ENCODE results near the gene VWCE. TPM values are rescaled to one million over a fixed set of nuclear protein-coding genes. Genes with fewer than 3 reads are reported as not detected.
A peak's percentile ranks its signal among the peaks of the same experiment; 100 is the strongest.
"Not testable (repeated sequence)": the region's sequence is repeated elsewhere in the genome, so short reads cannot be mapped to it uniquely, and the experiment has no call there.

VWCE gene
- total RNA-seq, 1 donor from 2014 or later: 25.3 TPM

DNA sequence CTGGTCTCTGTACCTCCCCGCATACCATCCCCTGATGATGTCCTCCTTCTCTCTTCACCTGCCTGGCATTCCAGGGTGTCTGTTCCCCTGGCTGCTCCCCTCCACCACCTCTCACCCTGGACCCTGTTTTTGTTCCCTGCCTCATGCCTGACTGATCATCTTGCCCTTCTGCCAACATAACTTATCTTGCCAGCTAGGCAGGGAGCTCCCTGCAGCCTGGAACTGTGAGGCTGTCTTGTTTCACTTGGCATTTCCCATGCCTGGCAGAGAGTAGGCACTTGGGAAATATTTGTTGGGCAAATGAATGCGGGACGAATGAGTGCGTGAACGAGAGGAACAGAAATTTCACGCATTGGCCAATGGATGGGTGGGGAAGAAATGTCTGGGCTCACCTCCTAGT is 65.7 kb downstream of the VWCE start:
- DNase-seq (ENCODE audit: low spot score); H3K27me3 Mint-ChIP-seq (ENCODE audit: unreplicated experiment); H3K36me3 Mint-ChIP-seq (ENCODE audit: low read depth, unreplicated experiment); H3K9me3 Mint-ChIP-seq (ENCODE audit: unreplicated experiment); H3K27ac Mint-ChIP-seq (ENCODE audit: unreplicated experiment); H3K4me1 Mint-ChIP-seq (ENCODE audit: unreplicated experiment); H3K4me3 Mint-ChIP-seq (ENCODE audit: unreplicated experiment): not testable (repeated sequence)

DNA sequence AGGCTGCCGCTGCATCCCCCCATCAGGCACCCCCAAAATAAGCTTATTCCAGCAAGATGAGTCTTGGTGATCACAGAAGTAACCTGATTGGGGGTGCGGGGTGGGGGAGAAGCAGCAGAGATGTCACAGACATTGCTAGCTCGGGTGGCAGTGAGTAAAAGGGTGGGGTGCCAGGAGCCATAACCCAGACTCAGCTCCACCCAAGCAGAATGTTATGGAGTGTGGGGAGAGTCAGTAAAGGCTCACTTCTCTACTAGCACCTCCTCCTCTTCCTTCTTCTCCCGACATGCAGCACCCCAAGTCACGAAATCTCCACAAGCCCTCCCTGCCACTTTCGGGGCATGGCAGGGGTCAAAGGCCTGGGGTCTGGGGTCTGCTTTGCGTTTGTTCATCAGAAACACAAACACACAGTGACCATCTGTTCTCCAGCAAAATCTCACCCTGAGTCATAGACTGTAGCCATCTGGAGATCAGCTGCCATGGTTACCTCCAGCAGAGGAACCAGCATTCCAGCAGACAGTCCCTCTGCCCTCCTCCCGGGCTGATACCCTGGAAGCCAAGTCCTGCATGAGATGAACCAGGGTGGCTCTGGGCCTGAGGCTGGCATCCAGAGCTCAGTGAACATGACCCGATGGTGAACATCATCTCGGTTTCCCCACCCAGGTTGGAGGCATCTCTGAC is 68.5 kb downstream of the VWCE start:
- not testable (repeated sequence) for H3K27ac Mint-ChIP-seq (ENCODE audit: unreplicated experiment); H3K4me1 Mint-ChIP-seq (ENCODE audit: unreplicated experiment); DNase-seq (ENCODE audit: low spot score); H3K4me3 Mint-ChIP-seq (ENCODE audit: unreplicated experiment); H3K36me3 Mint-ChIP-seq (ENCODE audit: low read depth, unreplicated experiment); H3K9me3 Mint-ChIP-seq (ENCODE audit: unreplicated experiment); H3K27me3 Mint-ChIP-seq (ENCODE audit: unreplicated experiment)

DNA sequence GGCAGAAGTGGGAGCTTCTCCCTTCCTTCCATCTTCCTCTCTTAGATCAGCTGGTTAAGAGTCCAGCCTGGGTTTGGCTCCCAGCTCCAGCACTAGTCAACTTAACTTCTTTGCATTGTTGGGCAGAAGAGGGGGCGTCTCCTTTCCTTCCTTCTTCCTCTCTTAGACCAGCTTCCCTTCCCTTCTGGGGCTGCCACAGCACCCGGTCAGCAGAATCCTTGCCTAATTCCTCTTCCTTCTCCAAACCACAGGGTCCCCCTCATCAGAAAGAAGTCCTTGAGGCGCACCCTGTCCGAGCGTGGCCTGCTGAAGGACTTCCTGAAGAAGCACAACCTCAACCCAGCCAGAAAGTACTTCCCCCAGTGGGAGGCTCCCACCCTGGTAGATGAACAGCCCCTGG is 72.4 kb downstream of the VWCE start:
- not testable (repeated sequence) for H3K27ac Mint-ChIP-seq (ENCODE audit: unreplicated experiment); H3K27me3 Mint-ChIP-seq (ENCODE audit: unreplicated experiment); H3K36me3 Mint-ChIP-seq (ENCODE audit: low read depth, unreplicated experiment); DNase-seq (ENCODE audit: low spot score); H3K4me1 Mint-ChIP-seq (ENCODE audit: unreplicated experiment); H3K4me3 Mint-ChIP-seq (ENCODE audit: unreplicated experiment); H3K9me3 Mint-ChIP-seq (ENCODE audit: unreplicated experiment)

DNA sequence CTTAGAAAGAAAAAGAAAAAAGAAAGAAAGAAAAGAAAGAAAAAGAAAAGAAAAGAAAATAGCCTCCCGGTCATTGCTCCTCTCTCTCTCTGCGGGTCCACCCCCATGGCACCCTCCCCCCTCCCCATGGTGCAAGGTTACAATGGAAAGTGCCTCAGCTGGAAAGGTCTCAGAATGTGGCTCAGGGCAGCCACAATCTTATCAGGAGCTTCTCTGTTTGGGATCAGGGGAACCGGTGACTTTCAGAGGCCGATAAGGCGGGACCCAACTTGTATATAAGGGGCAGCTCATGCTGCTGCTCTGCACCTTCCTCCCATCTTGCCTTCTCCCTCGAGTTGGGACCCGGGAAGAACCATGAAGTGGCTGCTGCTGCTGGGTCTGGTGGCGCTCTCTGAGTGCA is 73.1 kb downstream of the VWCE start, which contains the start of gene PGA4:
Gene PGA4, plus strand, starts transcription at position 301 of the 400 bp plus-strand sequence. Its CDS starts 54 bp downstream, at position 355.
- H3K27ac Mint-ChIP-seq (ENCODE audit: unreplicated experiment); H3K9me3 Mint-ChIP-seq (ENCODE audit: unreplicated experiment); H3K4me3 Mint-ChIP-seq (ENCODE audit: unreplicated experiment); DNase-seq (ENCODE audit: low spot score); H3K27me3 Mint-ChIP-seq (ENCODE audit: unreplicated experiment); H3K36me3 Mint-ChIP-seq (ENCODE audit: low read depth, unreplicated experiment); H3K4me1 Mint-ChIP-seq (ENCODE audit: unreplicated experiment): not testable (repeated sequence)

DNA sequence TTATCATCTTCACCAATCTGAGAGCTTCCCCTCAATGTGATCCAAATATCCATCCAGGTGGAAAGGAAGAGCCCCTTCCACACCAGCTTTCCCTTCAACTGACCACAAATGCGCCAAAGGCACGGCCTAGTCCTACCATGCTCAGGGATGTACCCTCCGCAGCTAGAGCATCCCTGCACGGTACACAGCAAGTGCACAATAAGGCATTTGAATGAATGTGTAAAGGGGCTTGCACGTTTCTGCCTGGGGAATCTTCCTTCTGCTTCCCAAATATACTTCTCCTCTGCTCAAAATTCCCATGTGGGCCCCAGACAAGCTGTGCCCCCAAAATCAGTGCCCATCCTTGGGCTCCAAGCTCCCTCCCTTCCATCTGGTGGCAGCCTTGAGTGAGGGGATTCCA is 76.1 kb downstream of the VWCE start:
- H3K9me3 Mint-ChIP-seq (ENCODE audit: unreplicated experiment); H3K4me1 Mint-ChIP-seq (ENCODE audit: unreplicated experiment); DNase-seq (ENCODE audit: low spot score); H3K27me3 Mint-ChIP-seq (ENCODE audit: unreplicated experiment); H3K27ac Mint-ChIP-seq (ENCODE audit: unreplicated experiment); H3K36me3 Mint-ChIP-seq (ENCODE audit: low read depth, unreplicated experiment): not testable (repeated sequence)
- peak overlapping the region; percentile 70 for H3K4me3 Mint-ChIP-seq (ENCODE audit: unreplicated experiment)

DNA sequence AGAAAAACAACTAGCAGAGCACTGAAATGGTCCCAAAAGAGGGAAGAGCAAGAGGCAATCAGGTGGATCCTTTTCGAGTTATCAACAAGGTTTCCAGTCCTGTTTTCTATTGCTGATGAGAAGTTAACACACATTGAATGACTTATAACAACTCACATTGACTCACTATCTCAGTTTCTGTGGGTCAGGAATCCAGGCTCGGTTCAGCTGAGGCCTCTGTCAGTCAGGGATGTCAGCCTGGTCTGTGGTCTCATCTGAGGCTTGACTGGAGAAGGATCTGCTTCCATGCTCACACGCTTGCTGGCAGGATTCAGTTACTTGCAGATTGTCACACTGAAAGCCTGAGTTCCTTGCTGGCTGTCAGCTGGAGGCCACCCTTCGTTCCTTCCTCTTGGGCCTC is 76.8 kb downstream of the VWCE start:
- DNase-seq (ENCODE audit: low spot score); H3K4me1 Mint-ChIP-seq (ENCODE audit: unreplicated experiment); H3K4me3 Mint-ChIP-seq (ENCODE audit: unreplicated experiment); H3K9me3 Mint-ChIP-seq (ENCODE audit: unreplicated experiment); H3K27ac Mint-ChIP-seq (ENCODE audit: unreplicated experiment); H3K27me3 Mint-ChIP-seq (ENCODE audit: unreplicated experiment); H3K36me3 Mint-ChIP-seq (ENCODE audit: low read depth, unreplicated experiment): not testable (repeated sequence)

DNA sequence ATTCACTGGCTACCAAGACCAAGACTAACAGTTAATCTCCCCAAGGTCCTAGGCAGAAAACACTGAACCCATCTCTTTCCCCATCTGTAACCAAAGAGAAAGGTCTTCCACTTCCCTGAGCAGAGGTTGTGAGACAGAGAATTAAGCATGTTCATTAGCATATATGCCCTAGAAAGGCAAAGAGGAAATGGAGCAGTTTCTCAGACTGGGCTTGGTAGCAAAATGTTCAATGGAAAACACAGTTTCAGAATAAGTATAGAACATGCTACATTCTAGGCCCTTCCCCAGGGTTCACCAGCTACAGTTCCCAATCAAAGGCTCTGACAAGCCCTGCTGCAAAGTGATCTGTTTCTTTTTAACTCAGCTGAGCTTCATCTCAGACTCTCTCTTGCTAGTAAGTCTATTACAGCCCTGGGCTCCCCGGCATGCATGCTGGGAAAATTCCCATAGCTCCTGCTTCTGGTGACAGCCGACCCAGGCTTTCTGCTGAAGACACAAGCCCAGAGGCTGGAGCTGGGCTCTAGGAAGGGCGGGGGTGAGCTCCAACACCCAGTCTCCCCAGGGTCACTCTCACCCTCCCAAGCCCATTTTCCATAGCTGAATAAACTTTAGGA is 81.3 kb downstream of the VWCE start:
- not testable (repeated sequence) for H3K4me3 Mint-ChIP-seq (ENCODE audit: unreplicated experiment); H3K9me3 Mint-ChIP-seq (ENCODE audit: unreplicated experiment); DNase-seq (ENCODE audit: low spot score); H3K4me1 Mint-ChIP-seq (ENCODE audit: unreplicated experiment); H3K27ac Mint-ChIP-seq (ENCODE audit: unreplicated experiment); H3K27me3 Mint-ChIP-seq (ENCODE audit: unreplicated experiment); H3K36me3 Mint-ChIP-seq (ENCODE audit: low read depth, unreplicated experiment)

DNA sequence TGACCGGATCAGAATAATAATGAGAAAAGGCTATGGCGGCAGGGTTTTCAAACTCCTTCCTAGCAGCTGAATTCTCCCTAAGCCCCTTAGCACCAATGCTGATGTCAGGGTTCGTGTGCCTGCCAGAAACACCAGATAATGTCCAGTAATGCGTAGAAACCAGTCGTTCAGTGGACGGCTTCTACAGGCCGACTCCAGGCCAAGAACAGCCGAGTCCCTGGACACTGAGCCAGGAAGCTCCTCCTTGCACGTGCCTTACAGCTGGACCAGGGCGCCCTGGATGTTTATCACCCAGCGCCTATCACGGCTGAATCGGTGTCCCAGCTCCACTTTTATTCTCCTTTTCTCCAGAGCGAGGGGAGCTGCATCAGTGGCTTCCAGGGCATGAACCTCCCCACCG is 82.9 kb downstream of the VWCE start:
- DNase-seq (ENCODE audit: low spot score); H3K4me3 Mint-ChIP-seq (ENCODE audit: unreplicated experiment); H3K27ac Mint-ChIP-seq (ENCODE audit: unreplicated experiment); H3K27me3 Mint-ChIP-seq (ENCODE audit: unreplicated experiment); H3K36me3 Mint-ChIP-seq (ENCODE audit: low read depth, unreplicated experiment); H3K4me1 Mint-ChIP-seq (ENCODE audit: unreplicated experiment); H3K9me3 Mint-ChIP-seq (ENCODE audit: unreplicated experiment): not testable (repeated sequence)

DNA sequence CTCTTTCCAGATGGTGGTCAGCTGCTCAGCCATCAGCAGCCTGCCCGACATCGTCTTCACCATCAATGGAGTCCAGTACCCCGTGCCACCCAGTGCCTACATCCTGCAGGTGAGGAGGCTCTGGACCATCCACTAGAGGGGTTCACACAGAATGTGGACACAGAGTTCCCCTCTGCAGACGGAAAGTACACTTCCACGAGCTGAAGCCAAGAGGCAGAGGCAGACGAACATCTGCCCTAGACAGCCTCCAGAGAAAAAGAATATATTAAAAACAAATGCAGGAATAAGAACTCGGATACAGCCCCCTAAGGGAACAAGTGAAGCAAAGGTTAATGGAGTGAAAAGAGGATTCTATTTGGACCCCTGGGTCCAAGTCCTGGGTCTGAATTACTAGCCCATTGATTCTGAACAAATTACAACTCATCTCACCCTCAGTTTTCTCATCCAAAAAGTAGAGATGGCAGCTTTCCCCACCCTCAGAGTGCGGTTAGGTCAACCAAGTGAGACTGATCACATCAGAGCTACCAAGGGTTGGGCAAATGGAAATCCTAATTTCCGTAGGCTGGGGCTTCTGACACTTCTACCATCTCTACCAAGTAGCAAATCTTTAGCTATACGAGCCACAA is 83.7 kb downstream of the VWCE start:
- H3K27ac Mint-ChIP-seq (ENCODE audit: unreplicated experiment); H3K36me3 Mint-ChIP-seq (ENCODE audit: low read depth, unreplicated experiment); H3K9me3 Mint-ChIP-seq (ENCODE audit: unreplicated experiment); H3K4me1 Mint-ChIP-seq (ENCODE audit: unreplicated experiment); H3K27me3 Mint-ChIP-seq (ENCODE audit: unreplicated experiment); DNase-seq (ENCODE audit: low spot score); H3K4me3 Mint-ChIP-seq (ENCODE audit: unreplicated experiment): not testable (repeated sequence)

DNA sequence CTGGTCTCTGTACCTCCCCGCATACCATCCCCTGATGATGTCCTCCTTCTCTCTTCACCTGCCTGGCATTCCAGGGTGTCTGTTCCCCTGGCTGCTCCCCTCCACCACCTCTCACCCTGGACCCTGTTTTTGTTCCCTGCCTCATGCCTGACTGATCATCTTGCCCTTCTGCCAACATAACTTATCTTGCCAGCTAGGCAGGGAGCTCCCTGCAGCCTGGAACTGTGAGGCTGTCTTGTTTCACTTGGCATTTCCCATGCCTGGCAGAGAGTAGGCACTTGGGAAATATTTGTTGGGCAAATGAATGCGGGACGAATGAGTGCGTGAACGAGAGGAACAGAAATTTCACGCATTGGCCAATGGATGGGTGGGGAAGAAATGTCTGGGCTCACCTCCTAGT is 84.5 kb downstream of the VWCE start:
- not testable (repeated sequence) for H3K27ac Mint-ChIP-seq (ENCODE audit: unreplicated experiment); H3K27me3 Mint-ChIP-seq (ENCODE audit: unreplicated experiment)

More for the DNA sequence above, 84.5 kb downstream of the VWCE start:
- H3K4me1 Mint-ChIP-seq (ENCODE audit: unreplicated experiment); H3K4me3 Mint-ChIP-seq (ENCODE audit: unreplicated experiment); H3K9me3 Mint-ChIP-seq (ENCODE audit: unreplicated experiment); DNase-seq (ENCODE audit: low spot score); H3K36me3 Mint-ChIP-seq (ENCODE audit: low read depth, unreplicated experiment): not testable (repeated sequence)
